Endothelial cell of umbilical vein (primary cell): ENCODE data around the gene ADAP1.

ENCODE experiments used
- EZH2 ChIP-seq: IDR thresholded peaks from 2 replicates; pipeline ENCODE4 v1.6.1; 2012; ENCODE audit warnings: borderline replicate concordance, low read depth, mild to moderate bottlenecking, moderate library complexity, low read length, inconsistent platforms; ENCODE audit not compliant: severe bottlenecking
- JUN ChIP-seq: IDR thresholded peaks from 2 replicates; pipeline ENCODE4 v1.6.1; 2011; ENCODE audit warnings: borderline replicate concordance, low read depth; ENCODE audit not compliant: insufficient read length, insufficient read depth
- MYC ChIP-seq: IDR thresholded peaks from one replicate; pipeline ENCODE4 v1.6.1; 2011; ENCODE audit warnings: mild to moderate bottlenecking, low read depth, low read length
- POLR2A ChIP-seq: IDR thresholded peaks from 2 replicates; pipeline ENCODE4 v1.6.1; 2012; ENCODE audit warnings: low read depth, mild to moderate bottlenecking, control low read depth, low read length
- POLR2AphosphoS5 ChIP-seq: IDR thresholded peaks from 2 replicates; pipeline ENCODE4 v1.6.1; 2012; ENCODE audit warnings: low read depth, mild to moderate bottlenecking, control low read depth, low read length, moderate library complexity; ENCODE audit not compliant: insufficient read depth
- TF ChIP-seq, protein P1 (sequence below), 2 donors: IDR thresholded peaks; 1 replicate in 1 of 2; 2 replicates in 1 of 2; pipeline ENCODE4 v1.5.1; 2011; ENCODE audit warnings: low read length in 2 of 2, mild to moderate bottlenecking in 2 of 2, moderate library complexity in 2 of 2, control low read depth in 1 of 2, inconsistent platforms in 1 of 2, low read depth in 1 of 2; ENCODE audit not compliant: insufficient read depth in 1 of 2; ENCODE audit errors: extremely low read depth in 1 of 2
- TF ChIP-seq, protein P2 (sequence below): IDR thresholded peaks from 2 replicates; pipeline ENCODE4 v1.6.1; 2011; ENCODE audit not compliant: insufficient read depth, insufficient read length

DNA sequence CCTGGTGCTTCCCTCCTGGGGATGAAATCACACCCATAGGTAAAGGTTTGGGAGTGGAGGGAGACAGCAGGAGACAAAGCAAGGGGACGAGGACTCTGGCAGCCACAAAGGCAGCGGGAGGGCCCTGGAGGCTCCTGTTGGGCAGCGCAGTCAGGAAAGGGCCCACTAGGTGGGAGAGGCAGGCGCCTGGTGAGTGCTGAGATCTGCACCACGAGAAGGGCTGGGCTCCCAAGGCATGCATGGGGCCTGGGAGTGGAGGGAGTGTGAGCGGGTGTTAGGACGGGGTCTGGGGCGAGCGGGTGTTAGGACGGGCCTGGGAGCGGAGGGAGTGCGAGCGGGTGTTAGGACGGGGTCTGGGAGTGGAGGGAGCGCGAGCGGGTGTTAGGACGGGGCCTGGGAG, 65.1 kb downstream of the ADAP1 start:
- TF ChIP-seq, protein P1, sequence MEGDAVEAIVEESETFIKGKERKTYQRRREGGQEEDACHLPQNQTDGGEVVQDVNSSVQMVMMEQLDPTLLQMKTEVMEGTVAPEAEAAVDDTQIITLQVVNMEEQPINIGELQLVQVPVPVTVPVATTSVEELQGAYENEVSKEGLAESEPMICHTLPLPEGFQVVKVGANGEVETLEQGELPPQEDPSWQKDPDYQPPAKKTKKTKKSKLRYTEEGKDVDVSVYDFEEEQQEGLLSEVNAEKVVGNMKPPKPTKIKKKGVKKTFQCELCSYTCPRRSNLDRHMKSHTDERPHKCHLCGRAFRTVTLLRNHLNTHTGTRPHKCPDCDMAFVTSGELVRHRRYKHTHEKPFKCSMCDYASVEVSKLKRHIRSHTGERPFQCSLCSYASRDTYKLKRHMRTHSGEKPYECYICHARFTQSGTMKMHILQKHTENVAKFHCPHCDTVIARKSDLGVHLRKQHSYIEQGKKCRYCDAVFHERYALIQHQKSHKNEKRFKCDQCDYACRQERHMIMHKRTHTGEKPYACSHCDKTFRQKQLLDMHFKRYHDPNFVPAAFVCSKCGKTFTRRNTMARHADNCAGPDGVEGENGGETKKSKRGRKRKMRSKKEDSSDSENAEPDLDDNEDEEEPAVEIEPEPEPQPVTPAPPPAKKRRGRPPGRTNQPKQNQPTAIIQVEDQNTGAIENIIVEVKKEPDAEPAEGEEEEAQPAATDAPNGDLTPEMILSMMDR (IDR thresholded peaks at IDR 0.05; ENCODE audit: extremely low read depth in 1 of 2, insufficient read depth in 1 of 2, low read depth in 1 of 2, low read length in 2 of 2): no peak
- TF ChIP-seq POLR2A (no peak), EZH2 (no peak), POLR2AphosphoS5 (no peak), JUN (no peak), MYC (no peak)
- TF ChIP-seq, protein P2, sequence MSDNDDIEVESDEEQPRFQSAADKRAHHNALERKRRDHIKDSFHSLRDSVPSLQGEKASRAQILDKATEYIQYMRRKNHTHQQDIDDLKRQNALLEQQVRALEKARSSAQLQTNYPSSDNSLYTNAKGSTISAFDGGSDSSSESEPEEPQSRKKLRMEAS: no peak
